CD4-positive, CD25-positive, alpha-beta regulatory T cell (primary cell): ENCODE measurements around the gene SH3D19. TPM values are rescaled to one million over a fixed set of nuclear protein-coding genes. Genes with fewer than 3 reads are reported as not detected.

Source experiments
- ATAC-seq, 2 donors: fragments of 150-1000 bp; cut with Tn5 transposase; one replicate each; pipeline ENCODE4 v1.10.0; 2021; ENCODE audit warnings: low read depth in 2 of 2, moderate number of reproducible peaks in 2 of 2, moderate library complexity in 1 of 2
- DNase-seq, 3 donors: peaks; one replicate each; pipeline versions ENCODE4 v3.0.0 to v3.0.0-alpha.2; 2012 to 2022; ENCODE audit warnings: mixed read lengths in 1 of 3
- H3K27ac ChIP-seq: one replicate; pipeline ENCODE4 v1.7.0; 2013; ENCODE audit warnings: mild to moderate bottlenecking, low read length; ENCODE audit not compliant: insufficient read depth, poor library complexity, severe bottlenecking
- H3K27me3 ChIP-seq: one replicate; pipeline ENCODE4 v1.7.0; 2013; ENCODE audit warnings: low read length; ENCODE audit not compliant: control insufficient read depth, insufficient read depth
- H3K36me3 ChIP-seq: one replicate; pipeline ENCODE4 v1.7.0; 2013; ENCODE audit warnings: mild to moderate bottlenecking, low read length, moderate library complexity; ENCODE audit not compliant: control insufficient read depth, insufficient read depth
- H3K4me1 ChIP-seq: 2 replicates; pipeline ENCODE4 v1.7.0; 2013; ENCODE audit warnings: mild to moderate bottlenecking, low read length; ENCODE audit not compliant: insufficient read depth, control insufficient read depth, poor library complexity, severe bottlenecking
- H3K4me3 ChIP-seq: one replicate; pipeline ENCODE4 v1.7.0; 2013; ENCODE audit warnings: low read depth, mild to moderate bottlenecking, low read length, moderate library complexity
- H3K9me3 ChIP-seq, 2 experiments: 1 replicate in 1 of 2; 2 replicates in 1 of 2; pipeline ENCODE4 v1.7.0; 2013; ENCODE audit warnings: low read length in 2 of 2, mild to moderate bottlenecking in 1 of 2, moderate library complexity in 1 of 2; ENCODE audit not compliant: control insufficient read depth in 2 of 2
- H3K27ac Mint-ChIP-seq, 3 donors: one replicate each; pipeline ENCODE4 v1.8.0; 2020 to 2022; ENCODE audit warnings: mild to moderate bottlenecking in 3 of 3, mixed read lengths in 3 of 3, moderate library complexity in 2 of 3
- H3K27me3 Mint-ChIP-seq: one replicate; pipeline ENCODE4 v1.8.0; 2022; ENCODE audit warnings: mild to moderate bottlenecking, mixed read lengths
- H3K36me3 Mint-ChIP-seq: one replicate; pipeline ENCODE4 v1.8.0; 2020; ENCODE audit warnings: mixed read lengths
- H3K4me1 Mint-ChIP-seq, 4 donors: one replicate each; pipeline ENCODE4 v1.8.0; 2020 to 2022; ENCODE audit warnings: mixed read lengths in 4 of 4, mild to moderate bottlenecking in 1 of 4
- H3K4me3 Mint-ChIP-seq, 4 donors: one replicate each; pipeline ENCODE4 v1.8.0; 2020 to 2022; ENCODE audit warnings: mild to moderate bottlenecking in 4 of 4, mixed read lengths in 4 of 4, moderate library complexity in 3 of 4
- H3K9me3 Mint-ChIP-seq, 7 donors: one replicate each; pipeline ENCODE4 v1.8.0; 2020 to 2022; ENCODE audit warnings: mixed read lengths in 7 of 7, mild to moderate bottlenecking in 3 of 7, moderate library complexity in 2 of 7
- polyA plus RNA-seq, 4 donors: library from polyadenylated mRNA; unstranded; fragments of 300-500 nt; fragmentation: Illumina TruSeq; gene quantifications; one replicate each; pipeline ENCODE4 v1.2.3, GENCODE V29; 2021
- total RNA-seq: library from RNA; stranded (reverse); gene quantifications from one replicate; pipeline ENCODE4 v1.2.3, GENCODE V29; 2022

Gene SH3D19
- total and polyA plus RNA-seq, 5 donors from 2014 or later: 0.37 to 2.4 (median 0.83) TPM; not detected in 1

DNA sequence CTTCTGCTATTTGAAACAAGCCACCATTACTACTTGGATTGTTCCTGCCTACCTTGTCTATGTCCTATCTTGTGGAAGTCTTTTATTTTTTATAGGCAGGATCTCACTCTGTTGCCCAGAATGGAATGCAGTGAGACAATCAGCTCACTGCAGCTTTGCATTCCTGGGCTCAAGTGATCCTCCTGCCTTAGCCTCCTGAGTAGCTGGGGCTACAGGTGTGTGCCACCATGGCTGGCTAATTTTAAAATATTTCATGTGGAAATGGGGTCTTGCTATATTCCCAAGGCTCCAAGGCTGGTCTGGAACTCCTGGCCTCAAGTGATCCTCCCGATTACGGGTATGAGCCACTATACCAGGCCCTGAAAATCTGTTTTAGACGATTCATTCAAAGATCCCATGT is 218.3 kb downstream of the SH3D19 start:
- peaks cover 0 to 1% (median 0%) of the 10 kb centered on the region in 7 donors for H3K9me3 Mint-ChIP-seq
- Histone ChIP-seq H3K36me3 (peaks cover 66% of the 10 kb centered on the region), H3K4me3 (no peak overlapping the region), H3K27ac (no peak overlapping the region), H3K4me1 (no peaks in the 10 kb centered on the region), H3K9me3 (no peaks in the 10 kb centered on the region), H3K27me3 (no peaks in the 10 kb centered on the region)
- ATAC-seq (no peak), DNase-seq (no peak)
- H3K27ac Mint-ChIP-seq: no peak overlapping the region
- peaks cover 0 to 22% (median 13%) of the 10 kb centered on the region in 4 donors for H3K4me1 Mint-ChIP-seq
- peak overlapping the region in 1 of 4 donors; percentile 30 for H3K4me3 Mint-ChIP-seq
- no peaks in the 10 kb centered on the region for H3K27me3 Mint-ChIP-seq
- peaks cover 33% of the 10 kb centered on the region for H3K36me3 Mint-ChIP-seq

DNA sequence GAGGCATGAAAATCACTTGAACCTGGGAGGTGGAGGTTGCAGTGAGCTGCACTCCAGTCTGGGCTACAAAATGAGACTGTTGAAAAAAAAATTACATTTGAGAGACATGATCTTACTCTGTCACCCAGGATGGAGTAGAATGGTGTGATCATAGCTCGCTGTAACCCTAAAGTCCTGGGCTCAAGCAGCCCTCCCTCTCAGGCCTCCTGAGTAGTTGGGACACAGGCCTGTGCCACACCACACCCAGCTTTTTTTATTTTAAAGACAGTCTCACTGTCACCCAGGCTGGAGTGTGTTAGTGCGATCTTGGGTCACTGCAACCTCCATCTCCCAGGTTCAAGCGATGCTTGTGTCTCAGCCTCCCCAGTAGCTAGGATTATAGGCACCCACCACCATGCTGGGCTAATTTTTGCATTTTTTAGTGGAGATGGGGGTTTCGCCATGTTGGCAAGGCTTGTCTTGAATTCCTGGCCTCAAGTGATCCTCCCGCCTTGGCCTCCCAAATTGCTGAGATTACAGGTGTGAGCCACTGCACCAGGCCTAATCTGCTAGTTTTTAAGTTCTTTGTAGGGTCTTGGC is 219.9 kb downstream of the SH3D19 start:
- Mint-ChIP-seq H3K36me3 (peaks cover 44% of the 10 kb centered on the region), H3K9me3 (peaks cover 0 to 1% (median 0%) of the 10 kb centered on the region in 7 donors), H3K27ac (no peak overlapping the region), H3K4me3 (no peak overlapping the region), H3K4me1 (peaks cover 9 to 38% (median 25%) of the 10 kb centered on the region in 4 donors), H3K27me3 (no peaks in the 10 kb centered on the region)
- Histone ChIP-seq H3K9me3 (no peaks in the 10 kb centered on the region), H3K4me1 (peaks cover 10% of the 10 kb centered on the region), H3K36me3 (peaks cover 73% of the 10 kb centered on the region), H3K27me3 (no peaks in the 10 kb centered on the region), H3K27ac (no peak overlapping the region), H3K4me3 (no peak overlapping the region)
- ATAC-seq (no peak), DNase-seq (no peak)

DNA sequence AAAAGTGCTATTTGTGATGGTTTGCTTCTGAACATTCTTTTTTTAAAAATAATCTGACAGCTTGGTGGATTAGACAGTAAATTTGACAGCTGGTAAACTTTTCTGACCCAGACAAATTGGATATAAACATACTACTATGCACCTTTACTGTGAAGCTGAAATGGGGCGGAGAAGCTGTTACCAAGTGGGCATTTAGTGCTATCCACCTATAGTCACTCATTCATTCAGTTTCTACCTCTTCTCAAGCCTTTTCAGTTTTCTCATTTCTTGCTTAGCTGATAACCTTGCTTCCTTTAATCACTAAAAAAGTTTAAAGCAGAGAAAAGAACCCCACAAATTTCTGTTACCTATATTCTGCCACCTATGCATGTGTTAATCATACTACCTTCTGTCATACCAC is 220.8 kb downstream of the SH3D19 start:
- no peak overlapping the region for H3K4me3 ChIP-seq
- peaks cover 68% of the 10 kb centered on the region for H3K36me3 ChIP-seq
- Mint-ChIP-seq H3K27ac (peak overlapping the region in 1 of 3 donors; percentile 1), H3K4me3 (peak overlapping the region in 2 of 4 donors; percentile 61 to 76), H3K4me1 (peaks cover 11 to 44% (median 32%) of the 10 kb centered on the region in 4 donors), H3K36me3 (peaks cover 47% of the 10 kb centered on the region), H3K9me3 (peaks cover 0 to 1% (median 0%) of the 10 kb centered on the region in 7 donors), H3K27me3 (no peaks in the 10 kb centered on the region)
- no peak overlapping the region for H3K27ac ChIP-seq
- H3K4me1 ChIP-seq: peaks cover 10% of the 10 kb centered on the region
- no peaks in the 10 kb centered on the region for H3K9me3 ChIP-seq
- DNase-seq: no peak
- no peak for ATAC-seq
- no peaks in the 10 kb centered on the region for H3K27me3 ChIP-seq

DNA sequence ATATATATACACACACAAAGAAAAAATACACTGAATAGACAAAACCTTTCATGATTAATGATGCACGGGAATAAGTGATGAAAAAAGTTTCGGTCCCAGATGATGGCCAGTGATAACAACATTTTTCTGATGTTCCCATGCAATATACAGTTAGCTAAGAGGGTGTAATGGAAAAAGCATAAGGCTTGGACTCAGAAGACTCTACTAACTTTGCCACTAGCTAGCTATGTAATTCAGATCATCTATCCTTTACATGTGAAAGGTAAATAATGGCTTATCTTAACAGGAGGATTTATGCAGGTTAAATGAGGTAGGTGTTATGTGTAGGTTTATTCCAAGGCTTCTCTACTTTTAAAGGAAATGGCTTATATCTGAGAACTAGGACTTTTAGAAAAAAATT is 221.6 kb downstream of the SH3D19 start:
- no peak overlapping the region for H3K4me3 ChIP-seq
- H3K27me3 Mint-ChIP-seq: no peaks in the 10 kb centered on the region
- peaks cover 13% of the 10 kb centered on the region for H3K4me1 ChIP-seq
- no peaks in the 10 kb centered on the region for H3K9me3 ChIP-seq
- peaks cover 68% of the 10 kb centered on the region for H3K36me3 ChIP-seq
- H3K27ac ChIP-seq: no peak overlapping the region
- H3K27me3 ChIP-seq: no peaks in the 10 kb centered on the region
- peaks cover 0 to 1% (median 0%) of the 10 kb centered on the region in 7 donors for H3K9me3 Mint-ChIP-seq
- DNase-seq (no peak), ATAC-seq (no peak)
- peak overlapping the region in 1 of 3 donors; percentile 54 for H3K27ac Mint-ChIP-seq
- peak overlapping the region in 1 of 4 donors; percentile 48 for H3K4me3 Mint-ChIP-seq
- H3K36me3 Mint-ChIP-seq: peaks cover 49% of the 10 kb centered on the region
- H3K4me1 Mint-ChIP-seq: peaks cover 11 to 53% (median 32%) of the 10 kb centered on the region in 4 donors

DNA sequence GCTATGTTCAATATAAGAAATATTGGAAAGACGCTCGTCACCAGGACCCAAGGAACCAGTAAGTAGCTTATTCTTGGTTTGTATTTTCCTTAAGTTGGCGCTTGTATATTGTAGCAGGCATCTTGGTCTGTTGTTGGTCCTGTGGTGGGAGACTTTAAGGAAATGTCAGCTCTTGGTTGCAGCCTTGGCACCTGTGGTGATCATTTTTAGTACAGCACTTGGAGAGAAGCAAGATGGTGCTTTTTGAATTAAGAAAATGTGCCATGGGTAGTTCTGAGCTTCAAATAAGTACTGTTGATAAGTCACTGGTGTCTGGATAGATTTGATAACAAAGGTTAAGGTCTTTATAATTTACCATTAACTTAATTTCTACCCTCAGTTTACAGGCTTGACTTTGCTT is 224.9 kb downstream of the SH3D19 start:
- Mint-ChIP-seq H3K4me1 (peaks cover 11 to 49% (median 25%) of the 10 kb centered on the region in 4 donors), H3K36me3 (peaks cover 32% of the 10 kb centered on the region), H3K4me3 (peak overlapping the region; percentile 90 to 98 (median 94)), H3K27me3 (no peaks in the 10 kb centered on the region), H3K27ac (peak overlapping the region; percentile 97 to 99 (median 99)), H3K9me3 (peaks cover 0 to 1% (median 0%) of the 10 kb centered on the region in 7 donors)
- Histone ChIP-seq H3K27ac (peak overlapping the region; percentile 86), H3K36me3 (peaks cover 45% of the 10 kb centered on the region), H3K4me3 (peak overlapping the region; percentile 99), H3K4me1 (peaks cover 17% of the 10 kb centered on the region), H3K9me3 (no peaks in the 10 kb centered on the region), H3K27me3 (no peaks in the 10 kb centered on the region)
- ATAC-seq: no peak
- DNase-seq: peak in 1 of 3 donors; percentile 22

DNA sequence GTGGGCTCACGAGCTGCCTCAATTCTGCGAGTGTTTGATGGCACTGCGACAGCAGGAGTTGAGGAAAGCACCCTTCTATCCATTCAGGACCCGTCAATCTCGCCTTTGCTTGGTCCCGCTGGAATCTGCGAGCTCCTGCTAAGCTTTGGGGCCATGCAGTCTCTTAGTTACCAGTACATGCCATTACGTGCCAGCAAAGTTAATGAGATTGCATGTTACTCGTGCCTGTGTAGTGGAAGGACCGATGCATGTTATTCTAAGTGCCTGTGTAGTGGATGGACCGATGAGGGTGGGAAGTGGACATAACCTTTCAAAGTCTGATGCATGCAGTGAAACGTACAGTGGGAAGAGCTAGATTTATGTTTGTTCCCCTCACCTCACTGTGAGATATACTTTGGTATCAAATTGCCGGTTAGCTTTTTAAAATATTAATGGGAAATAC is 225.4 kb downstream of the SH3D19 start:
- Histone ChIP-seq H3K4me3 (peak overlapping the region; percentile 99), H3K9me3 (no peaks in the 10 kb centered on the region), H3K4me1 (peaks cover 17% of the 10 kb centered on the region), H3K36me3 (peaks cover 39% of the 10 kb centered on the region), H3K27ac (peak overlapping the region; percentile 86), H3K27me3 (no peaks in the 10 kb centered on the region)
- H3K4me3 Mint-ChIP-seq: peak overlapping the region; percentile 90 to 98 (median 94)
- peak overlapping the region; percentile 97 to 99 (median 99) for H3K27ac Mint-ChIP-seq
- H3K9me3 Mint-ChIP-seq: peaks cover 0 to 1% (median 0%) of the 10 kb centered on the region in 7 donors
- no peaks in the 10 kb centered on the region for H3K27me3 Mint-ChIP-seq
- DNase-seq (no peak), ATAC-seq (no peak)
- peaks cover 11 to 49% (median 25%) of the 10 kb centered on the region in 4 donors for H3K4me1 Mint-ChIP-seq
- H3K36me3 Mint-ChIP-seq: peaks cover 32% of the 10 kb centered on the region

DNA sequence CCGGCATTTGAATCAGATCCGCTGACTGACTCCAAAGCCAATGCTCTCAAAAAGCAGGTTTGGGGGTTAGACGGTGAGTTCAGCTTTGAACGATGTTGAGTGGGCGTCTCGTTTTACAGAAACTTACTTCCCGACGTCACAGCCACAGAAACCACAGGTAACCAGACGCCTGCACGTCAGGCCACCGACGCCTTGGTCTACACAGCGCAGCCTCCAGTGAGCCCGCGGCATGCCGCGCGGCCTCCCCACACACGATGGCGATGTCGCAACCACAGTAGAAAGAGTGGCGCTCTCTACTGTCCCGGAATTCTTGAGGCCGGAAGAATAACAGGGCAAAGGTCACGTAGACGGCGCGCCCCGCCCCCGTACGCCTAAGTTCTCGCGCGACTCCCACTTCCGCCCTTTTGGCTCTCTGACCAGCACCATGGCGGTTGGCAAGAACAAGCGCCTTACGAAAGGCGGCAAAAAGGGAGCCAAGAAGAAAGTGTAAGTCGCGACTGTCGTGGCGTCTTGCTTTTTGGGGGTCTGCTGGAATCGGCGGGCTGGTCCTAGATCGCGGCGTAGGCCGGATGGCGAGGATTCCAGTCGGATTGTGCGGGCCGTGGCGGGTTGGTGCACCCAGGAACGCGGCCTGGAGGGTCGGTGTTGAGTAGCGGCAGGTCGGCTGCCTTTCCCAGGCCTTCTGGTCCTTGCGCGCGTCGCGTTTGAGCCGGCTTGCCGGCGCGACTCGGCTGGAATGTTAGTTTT is 226.0 kb downstream of the SH3D19 start, which contains the start of gene RPS3A:
TSS of gene RPS3A (plus strand) at position 400 of the 747 bp plus-strand sequence. CDS start at position 425, 25 bp downstream.
- peak within 1 kb of the TSS; percentile 99 for H3K4me3 ChIP-seq
- DNase-seq (peak; percentile 97 to 99 (median 99)), ATAC-seq (peak; percentile 97 to 98)
- H3K4me1 Mint-ChIP-seq: peaks cover 11 to 49% (median 24%) of the 10 kb centered on the region in 4 donors
- peak within 1 kb of the TSS; percentile 90 to 98 (median 94) for H3K4me3 Mint-ChIP-seq
- peak within 1 kb of the TSS; percentile 97 to 99 (median 99) for H3K27ac Mint-ChIP-seq
- no peaks in the 10 kb centered on the region for H3K27me3 ChIP-seq
- peaks cover 17% of the 10 kb centered on the region for H3K4me1 ChIP-seq
- H3K36me3 ChIP-seq: peaks cover 33% of the 10 kb centered on the region
- peak within 1 kb of the TSS; percentile 91 for H3K27ac ChIP-seq
- no peaks in the 10 kb centered on the region for H3K9me3 ChIP-seq
- H3K9me3 Mint-ChIP-seq: no peaks in the 10 kb centered on the region
- H3K36me3 Mint-ChIP-seq: peaks cover 32% of the 10 kb centered on the region
- no peaks in the 10 kb centered on the region for H3K27me3 Mint-ChIP-seq
